ENCODE data around the gene FIBP. TPM values are rescaled to one million over a fixed set of nuclear protein-coding genes. Genes with fewer than 3 reads are reported as not detected.

FIBP gene
- total RNA-seq, 4 donors from 2014 or later: 39.6 to 79.3 (median 53.0) TPM

DNA sequence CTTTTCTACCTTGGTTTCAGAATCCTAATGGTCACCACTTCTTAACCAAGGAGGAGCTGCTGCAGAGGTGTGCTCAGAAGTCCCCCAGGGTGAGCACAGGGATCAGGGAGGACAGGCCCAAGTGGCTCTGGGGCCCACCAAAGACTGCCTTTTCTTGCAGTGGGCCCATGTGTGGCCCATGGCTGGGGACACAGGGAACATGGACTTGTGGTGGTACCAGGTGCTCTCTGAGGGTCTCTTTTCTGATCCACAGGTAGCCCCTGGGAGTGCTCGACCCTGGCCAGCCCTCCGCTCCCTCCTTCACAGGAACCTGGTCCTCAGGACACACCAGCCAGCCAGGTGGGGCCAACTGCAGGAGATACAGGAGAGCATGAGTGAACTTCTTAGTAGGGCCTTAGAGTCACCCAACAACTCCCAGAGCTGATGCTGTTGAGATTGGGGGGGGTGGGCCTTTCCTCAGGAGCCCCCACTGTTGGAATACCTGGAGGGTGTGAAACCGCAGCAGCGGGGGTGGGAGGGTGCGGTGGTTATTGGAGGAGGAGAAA, 26.0 kb downstream of the FIBP start:
- ATAC-seq (no peak), DNase-seq (peak in 1 of 2 donors; percentile 13)
- Histone ChIP-seq H3K27me3 (no peaks in the 10 kb centered on the region), H3K27ac (peak overlapping the region in 2 of 4 donors; percentile 11 to 96), H3K9me3 (no peaks in the 10 kb centered on the region), H3K4me1 (peaks cover 22 to 23% of the 10 kb centered on the region in 2 donors), H3K4me3 (no peak overlapping the region), H3K36me3 (peaks cover 0 to 55% of the 10 kb centered on the region in 2 donors)
- no peak for TF ChIP-seq POLR2A (IDR thresholded peaks at IDR 0.05)
- TF ChIP-seq, protein P1, sequence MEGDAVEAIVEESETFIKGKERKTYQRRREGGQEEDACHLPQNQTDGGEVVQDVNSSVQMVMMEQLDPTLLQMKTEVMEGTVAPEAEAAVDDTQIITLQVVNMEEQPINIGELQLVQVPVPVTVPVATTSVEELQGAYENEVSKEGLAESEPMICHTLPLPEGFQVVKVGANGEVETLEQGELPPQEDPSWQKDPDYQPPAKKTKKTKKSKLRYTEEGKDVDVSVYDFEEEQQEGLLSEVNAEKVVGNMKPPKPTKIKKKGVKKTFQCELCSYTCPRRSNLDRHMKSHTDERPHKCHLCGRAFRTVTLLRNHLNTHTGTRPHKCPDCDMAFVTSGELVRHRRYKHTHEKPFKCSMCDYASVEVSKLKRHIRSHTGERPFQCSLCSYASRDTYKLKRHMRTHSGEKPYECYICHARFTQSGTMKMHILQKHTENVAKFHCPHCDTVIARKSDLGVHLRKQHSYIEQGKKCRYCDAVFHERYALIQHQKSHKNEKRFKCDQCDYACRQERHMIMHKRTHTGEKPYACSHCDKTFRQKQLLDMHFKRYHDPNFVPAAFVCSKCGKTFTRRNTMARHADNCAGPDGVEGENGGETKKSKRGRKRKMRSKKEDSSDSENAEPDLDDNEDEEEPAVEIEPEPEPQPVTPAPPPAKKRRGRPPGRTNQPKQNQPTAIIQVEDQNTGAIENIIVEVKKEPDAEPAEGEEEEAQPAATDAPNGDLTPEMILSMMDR (IDR thresholded peaks at IDR 0.05 in 4 of 5, conservative IDR thresholded peaks at IDR 0.05 in 1 of 5): no peak
- intact Hi-C loops (cut with DNase I; ENCODE audit: low total_unique reads) (no loop called here), in situ Hi-C loops (cut with MboI; ENCODE audit: low sequenced_read_pairs in 4 of 4) (no loop called here)

DNA sequence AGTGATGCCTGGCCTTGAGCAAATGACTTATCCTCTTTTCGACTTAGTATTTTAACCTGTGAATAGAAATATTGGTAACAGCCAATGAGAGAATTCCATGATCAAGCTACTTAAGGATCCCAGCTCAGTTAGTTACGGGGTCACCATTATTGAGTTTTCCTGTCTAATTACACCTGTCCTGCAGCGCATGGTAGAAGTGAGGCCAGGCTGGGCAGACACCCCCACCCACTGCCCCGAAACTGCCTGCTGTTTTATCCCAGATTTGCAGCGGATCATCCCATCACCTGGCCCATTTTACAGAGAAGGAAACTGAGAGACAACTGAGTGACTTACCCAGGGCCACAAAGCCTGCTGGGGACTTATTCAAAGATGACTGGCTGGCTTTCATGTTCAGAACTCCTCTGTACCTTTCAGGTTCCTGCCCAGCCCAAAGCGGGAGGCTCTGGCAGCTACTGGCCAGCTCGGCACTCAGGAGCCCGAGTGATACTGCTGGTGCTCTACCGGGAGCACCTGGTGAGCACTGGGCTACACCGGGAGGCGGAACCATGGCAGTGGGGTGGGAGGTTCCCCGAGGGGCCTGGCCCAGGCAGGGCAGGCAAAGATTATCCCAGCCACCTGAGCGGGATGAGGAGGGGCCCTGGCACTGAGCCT, 26.6 kb downstream of the FIBP start:
- ATAC-seq (no peak), DNase-seq (peak in 1 of 2 donors; percentile 13)
- in situ Hi-C loops (cut with MboI; ENCODE audit: low sequenced_read_pairs in 4 of 4) (no loop called here), intact Hi-C loops (cut with DNase I; ENCODE audit: low total_unique reads) (loop anchor here (2.0 kb wide), 1 partner anchor 99 kb away; the partner anchor contains the start of gene SART1)
- H3K4me3 ChIP-seq: peak overlapping the region; percentile 88 to 98 (median 90)
- no peaks in the 10 kb centered on the region for H3K9me3 ChIP-seq
- no peak for TF ChIP-seq POLR2A (IDR thresholded peaks at IDR 0.05)
- TF ChIP-seq, protein P1 (IDR thresholded peaks at IDR 0.05 in 4 of 5, conservative IDR thresholded peaks at IDR 0.05 in 1 of 5): no peak
- peaks cover 0 to 51% of the 10 kb centered on the region in 2 donors for H3K36me3 ChIP-seq
- H3K27me3 ChIP-seq: no peaks in the 10 kb centered on the region
- peak overlapping the region; percentile 95 to 99 (median 96) for H3K27ac ChIP-seq
- H3K4me1 ChIP-seq: peaks cover 23 to 24% of the 10 kb centered on the region in 2 donors

DNA sequence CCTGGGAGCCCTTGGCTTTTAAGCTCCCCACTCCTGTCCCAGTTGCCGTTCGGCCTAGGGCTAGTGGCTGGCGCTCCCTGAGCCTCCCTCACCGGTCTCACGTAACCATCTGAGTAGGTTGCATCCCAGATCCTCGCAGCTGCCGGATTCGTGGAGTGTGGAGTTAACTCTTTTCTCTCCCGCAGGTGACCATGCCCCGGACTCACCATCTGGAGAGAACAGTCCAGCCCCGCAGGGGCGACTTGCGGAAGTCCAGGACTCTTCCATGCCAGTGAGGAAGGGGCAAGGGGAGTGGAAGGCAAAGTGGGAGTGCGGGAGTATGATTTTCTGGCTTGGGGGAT, 27.1 kb downstream of the FIBP start:
- H3K27ac ChIP-seq: peak overlapping the region; percentile 95 to 99 (median 96)
- H3K27me3 ChIP-seq: no peaks in the 10 kb centered on the region
- no peak for ATAC-seq
- intact Hi-C loops (cut with DNase I; ENCODE audit: low total_unique reads): loop anchor here (2.0 kb wide), 1 partner anchor 100 kb away; the partner anchor contains the start of gene SART1
- peaks cover 28 to 29% of the 10 kb centered on the region in 2 donors for H3K4me1 ChIP-seq
- in situ Hi-C loops (cut with MboI; ENCODE audit: low sequenced_read_pairs in 4 of 4): no loop called here
- peak overlapping the region; percentile 88 to 98 (median 90) for H3K4me3 ChIP-seq
- H3K9me3 ChIP-seq: no peaks in the 10 kb centered on the region
- peak in 1 of 2 donors; percentile 19 for DNase-seq
- TF ChIP-seq, protein P1 (IDR thresholded peaks at IDR 0.05 in 4 of 5, conservative IDR thresholded peaks at IDR 0.05 in 1 of 5): no peak
- no peak for TF ChIP-seq POLR2A (IDR thresholded peaks at IDR 0.05)
- H3K36me3 ChIP-seq: peaks cover 0 to 46% of the 10 kb centered on the region in 2 donors

DNA sequence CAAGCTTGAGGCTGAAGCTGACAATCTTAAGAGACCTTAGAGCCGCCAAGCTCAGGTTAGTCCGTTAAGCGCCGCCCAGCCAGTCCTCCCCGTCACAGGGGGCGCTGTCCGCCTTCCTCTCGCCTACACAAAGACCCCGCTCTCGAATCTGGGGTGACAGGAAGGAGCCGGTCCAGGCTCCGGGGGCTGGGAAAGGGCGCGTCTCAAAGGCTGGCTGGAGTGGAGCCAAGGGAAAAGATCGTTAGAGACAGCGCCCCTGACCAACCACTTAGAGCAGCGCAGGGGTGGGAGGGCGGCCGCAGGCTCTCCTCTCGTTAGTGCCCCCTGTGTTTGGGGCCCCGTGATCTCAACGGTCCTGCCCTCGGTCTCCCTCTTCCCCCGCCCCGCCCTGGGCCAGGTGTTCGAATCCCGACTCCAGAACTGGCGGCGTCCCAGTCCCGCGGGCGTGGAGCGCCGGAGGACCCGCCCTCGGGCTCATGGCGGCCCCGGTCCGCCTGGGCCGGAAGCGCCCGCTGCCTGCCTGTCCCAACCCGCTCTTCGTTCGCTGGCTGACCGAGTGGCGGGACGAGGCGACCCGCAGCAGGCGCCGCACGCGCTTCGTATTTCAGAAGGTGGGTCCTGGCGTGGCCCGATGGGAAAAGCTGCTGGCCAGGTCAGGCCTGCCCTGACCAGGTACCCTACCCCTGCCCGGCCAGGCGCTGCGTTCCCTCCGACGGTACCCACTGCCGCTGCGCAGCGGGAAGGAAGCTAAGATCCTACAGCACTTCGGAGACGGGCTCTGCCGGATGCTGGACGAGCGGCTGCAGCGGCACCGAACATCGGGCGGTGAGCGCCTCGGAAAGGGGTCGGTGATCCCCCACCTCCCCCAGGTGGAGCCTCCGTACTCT, 27.8 kb downstream of the FIBP start, which contains the start of gene MUS81:
MUS81 (plus strand) TSS at position 156 of the 887 bp plus-strand sequence; CDS start at position 477, 321 bp downstream.
- ATAC-seq: peak; percentile 68 to 69
- in situ Hi-C loops (cut with MboI; ENCODE audit: low sequenced_read_pairs in 4 of 4) (no loop called here), intact Hi-C loops (cut with DNase I; ENCODE audit: low total_unique reads) (loop anchor here (1.0 to 2.0 kb wide), 2 partner anchors 13 to 100 kb away; partner anchors contain the start of gene SART1)
- Histone ChIP-seq H3K27ac (peak within 1 kb of the TSS; percentile 95 to 99 (median 96)), H3K27me3 (no peaks in the 10 kb centered on the region), H3K36me3 (peaks cover 0 to 46% of the 10 kb centered on the region in 2 donors), H3K4me3 (peak within 1 kb of the TSS; percentile 88 to 98 (median 91)), H3K9me3 (no peaks in the 10 kb centered on the region), H3K4me1 (peaks cover 32 to 35% of the 10 kb centered on the region in 2 donors)
- TF ChIP-seq, protein P1 (IDR thresholded peaks at IDR 0.05 in 4 of 5, conservative IDR thresholded peaks at IDR 0.05 in 1 of 5): peak; percentile 84 to 91 (median 90)
- TF ChIP-seq POLR2A (IDR thresholded peaks at IDR 0.05): peak; percentile 76
- peak; percentile 94 to 97 for DNase-seq
